Hepatocyte (in vitro differentiated cells): ENCODE results near the gene TMEM151A. TPM values are rescaled to one million over a fixed set of nuclear protein-coding genes. Genes with fewer than 3 reads are reported as not detected.

Experiments
- DNase-seq: peaks from one replicate; pipeline ENCODE4 v3.0.0-alpha.2; 2016; ENCODE audit warnings: low spot score
- H2AFZ ChIP-seq: fragments of 200-600 bp; sonication (generic); 2 replicates; pipeline ENCODE4 v1.6.0; 2016; ENCODE audit warnings: antibody characterized with exemption, mild to moderate bottlenecking
- H3K27ac ChIP-seq: fragments of 200-600 bp; sonication (generic); 2 replicates; pipeline ENCODE4 v1.5.1; 2016; ENCODE audit warnings: mild to moderate bottlenecking
- H3K27me3 ChIP-seq: fragments of 200-600 bp; sonication (generic); 2 replicates; pipeline ENCODE4 v1.6.1; 2016
- H3K36me3 ChIP-seq: fragments of 200-600 bp; sonication (generic); replicated peaks from 2 replicates; pipeline ENCODE4 v1.5.1; 2016; ENCODE audit warnings: low read depth; ENCODE audit not compliant: insufficient read depth
- H3K4me1 ChIP-seq: fragments of 200-600 bp; sonication (generic); 2 replicates; pipeline ENCODE4 v1.5.1; 2016; ENCODE audit warnings: mild to moderate bottlenecking, moderate library complexity; ENCODE audit not compliant: insufficient read depth
- H3K4me2 ChIP-seq: fragments of 200-600 bp; sonication (generic); 2 replicates; pipeline ENCODE4 v1.6.0; 2016
- H3K4me3 ChIP-seq: fragments of 200-600 bp; sonication (generic); 2 replicates; pipeline ENCODE4 v1.5.1; 2016; ENCODE audit warnings: mild to moderate bottlenecking
- H3K79me2 ChIP-seq: fragments of 200-600 bp; sonication (generic); 2 replicates; pipeline ENCODE4 v1.6.0; 2017; ENCODE audit warnings: mild to moderate bottlenecking
- H3K9me2 ChIP-seq: fragments of 200-600 bp; sonication (generic); replicated peaks from 2 replicates; pipeline ENCODE4 v1.6.0; 2017; ENCODE audit warnings: mild to moderate bottlenecking; ENCODE audit not compliant: insufficient read depth
- H3K9me3 ChIP-seq: fragments of 200-600 bp; sonication (generic); 2 replicates; pipeline ENCODE4 v1.5.1; 2016; ENCODE audit warnings: low read depth, mild to moderate bottlenecking
- H4K20me1 ChIP-seq: fragments of 200-600 bp; sonication (generic); 2 replicates; pipeline ENCODE4 v1.6.0; 2016; ENCODE audit warnings: mild to moderate bottlenecking; ENCODE audit not compliant: insufficient read depth, poor library complexity, severe bottlenecking
- CTCF ChIP-seq: fragments of 200-600 bp; sonication (generic); IDR thresholded peaks from 2 replicates; pipeline ENCODE4 v1.5.1; 2016; ENCODE audit warnings: antibody characterized with exemption, mild to moderate bottlenecking; ENCODE audit not compliant: poor library complexity
- EZH2 ChIP-seq: fragments of 200-600 bp; sonication (generic); IDR thresholded peaks from 2 replicates; pipeline ENCODE4 v1.6.1; 2016; ENCODE audit warnings: antibody characterized with exemption, mild to moderate bottlenecking, borderline replicate concordance
- EZH2phosphoT487 ChIP-seq: fragments of 200-600 bp; sonication (generic); IDR thresholded peaks from one replicate; pipeline ENCODE4 v1.6.1; 2018; ENCODE audit warnings: antibody characterized with exemption, mild to moderate bottlenecking, low read depth, moderate library complexity; ENCODE audit not compliant: unreplicated experiment, severe bottlenecking
- WGBS: methylation state at CpG from one replicate; pipeline ENCODE4 v1.1.6; 2016; ENCODE audit warnings: low lambda C conversion rate; ENCODE audit errors: missing lambda C conversion rate; 5-methylcytosine and 5-hydroxymethylcytosine counted together
- polyA plus RNA-seq: library from polyadenylated mRNA; unstranded; fragments of >200 nt; fragmentation: Nextera tagmentation; extraction: Ambion mirVana; gene quantifications from 2 replicates; pipeline ENCODE4 v1.2.1, GENCODE V29; 2016
- total RNA-seq: library from RNA; depleted of rRNA; stranded (reverse); fragments of >200 nt; gene quantifications from 2 replicates; pipeline ENCODE4 v1.2.3, GENCODE V29; 2014

TMEM151A gene
- total and polyA plus RNA-seq, 2 experiments from 2014 or later: 21.4 to 36.4 TPM

- WGBS: 97% methylated on average over 13 of the region's 13 CpGs
- peaks cover 14% of the 10 kb centered on the region for H3K4me1 ChIP-seq
These were observed 6.3 kb upstream of the TMEM151A start for GRCh38 chr11:66285250-66285947.

GRCh38 chr11:66286699-66287098 lies 5.0 kb upstream of the TMEM151A start:
- Histone ChIP-seq H3K4me1 (peaks cover 15% of the 10 kb centered on the region), H3K27me3 (peaks cover 7% of the 10 kb centered on the region), H3K4me2 (peak overlapping the region; percentile 95), H3K9me2 (no peaks in the 10 kb centered on the region), H3K4me3 (no peak overlapping the region), H4K20me1 (peaks cover 3% of the 10 kb centered on the region), H3K79me2 (peaks cover 35% of the 10 kb centered on the region), H2AFZ (no peak overlapping the region), H3K9me3 (no peaks in the 10 kb centered on the region), H3K27ac (no peak overlapping the region), H3K36me3 (no peaks in the 10 kb centered on the region)
- 98% methylated on average over 5 of the region's 5 CpGs for WGBS
- DNase-seq: no peak
- TF ChIP-seq EZH2 (no peak), CTCF (no peak), EZH2phosphoT487 (no peak)

More at GRCh38 chr11:66285250-66285947, 6.3 kb upstream of the TMEM151A start:
- Histone ChIP-seq H2AFZ (no peak overlapping the region), H3K79me2 (peaks cover 35% of the 10 kb centered on the region), H3K4me2 (no peak overlapping the region), H3K9me3 (no peaks in the 10 kb centered on the region), H3K27ac (no peak overlapping the region), H3K4me3 (no peak overlapping the region), H3K9me2 (no peaks in the 10 kb centered on the region), H3K27me3 (no peaks in the 10 kb centered on the region), H4K20me1 (peaks cover 3% of the 10 kb centered on the region), H3K36me3 (no peaks in the 10 kb centered on the region)
- DNase-seq: no peak
- TF ChIP-seq EZH2: no peak
- no peak for TF ChIP-seq CTCF
- TF ChIP-seq EZH2phosphoT487: no peak

- Histone ChIP-seq H2AFZ (no peak overlapping the region), H3K4me3 (peak overlapping the region; percentile 46), H4K20me1 (no peaks in the 10 kb centered on the region), H3K27ac (peak overlapping the region; percentile 93), H3K4me2 (peak overlapping the region; percentile 95), H3K79me2 (peaks cover 35% of the 10 kb centered on the region), H3K4me1 (peaks cover 15% of the 10 kb centered on the region), H3K9me2 (no peaks in the 10 kb centered on the region), H3K36me3 (no peaks in the 10 kb centered on the region), H3K27me3 (peaks cover 13% of the 10 kb centered on the region), H3K9me3 (no peaks in the 10 kb centered on the region)
- WGBS: 94% methylated on average over 8 of the region's 10 CpGs
- TF ChIP-seq EZH2phosphoT487 (no peak), CTCF (no peak), EZH2 (no peak)
- no peak for DNase-seq
These were observed 4.3 kb upstream of the TMEM151A start for GRCh38 chr11:66287211-66287888.
